NCI-H2196 treated with DMSO at 0.1 percent for 48 hours (cell line): Measurements from ENCODE around the gene CDC42EP3.
A peak's percentile ranks its signal among the peaks of the same experiment; 100 is the strongest.

ENCODE experiments used
- DNase-seq: peaks from one replicate; lab custom pipeline; 2025; ENCODE audit not compliant: unreplicated experiment; lab: John Stamatoyannopoulos, UW

Gene CDC42EP3

GRCh38 chr2:37656512-37657423 is 14.7 kb downstream of the CDC42EP3 start:
- DNase-seq = peak; percentile 14

- no peak for DNase-seq
Observed at GRCh38 chr2:37654932-37655841, 16.3 kb downstream of the CDC42EP3 start.

GRCh38 chr2:37654419-37654818 is 17.0 kb downstream of the CDC42EP3 start:
- DNase-seq = no peak

- DNase-seq = peak; percentile 17
Observed at GRCh38 chr2:37653805-37654378, 17.6 kb downstream of the CDC42EP3 start.

GRCh38 chr2:37653093-37653492 is 18.3 kb downstream of the CDC42EP3 start:
- DNase-seq = no peak

- DNase-seq = no peak
Observed at GRCh38 chr2:37652199-37652640, 19.2 kb downstream of the CDC42EP3 start.

GRCh38 chr2:37650548-37651093 is 20.8 kb downstream of the CDC42EP3 start:
- DNase-seq = no peak

- DNase-seq = no peak
Observed at GRCh38 chr2:37649518-37649917, 21.9 kb downstream of the CDC42EP3 start.

GRCh38 chr2:37648331-37649011 is 23.0 kb downstream of the CDC42EP3 start:
- DNase-seq = no peak

- DNase-seq = no peak
Observed at GRCh38 chr2:37647971-37648330, 23.5 kb downstream of the CDC42EP3 start.

- DNase-seq = no peak
Observed at GRCh38 chr2:37645836-37646235, 25.6 kb downstream of the CDC42EP3 start.

GRCh38 chr2:37645362-37645761 is 26.1 kb downstream of the CDC42EP3 start:
- no peak for DNase-seq

- DNase-seq = no peak
Observed at GRCh38 chr2:37644191-37644590, 27.3 kb downstream of the CDC42EP3 start.

- DNase-seq = no peak
Observed at GRCh38 chr2:37643730-37644078, 27.7 kb downstream of the CDC42EP3 start.

- DNase-seq = no peak
Observed at GRCh38 chr2:37642907-37643729, 28.3 kb downstream of the CDC42EP3 start.

GRCh38 chr2:37641582-37642171 is 29.8 kb downstream of the CDC42EP3 start:
- no peak for DNase-seq

- DNase-seq = no peak
Observed at GRCh38 chr2:37639631-37640030, 31.8 kb downstream of the CDC42EP3 start.

- no peak for DNase-seq
Observed at GRCh38 chr2:37638973-37639372, 32.5 kb downstream of the CDC42EP3 start.

- DNase-seq = no peak
Observed at GRCh38 chr2:37637985-37638384, 33.5 kb downstream of the CDC42EP3 start.
